Brain microvascular endothelial cell (primary cell): ENCODE results near the gene STRA6.

ENCODE experiments used
- DNase-seq: peaks from one replicate; pipeline ENCODE4 v3.0.0-alpha.2; 2020
- H3K27ac ChIP-seq: fragments of 250-450 bp; sonication (Bioruptor Pico); 2 replicates; pipeline ENCODE4 v1.5.1; 2020; ENCODE audit warnings: mild to moderate bottlenecking, moderate library complexity
- H3K27me3 ChIP-seq: fragments of 250-450 bp; sonication (Bioruptor Pico); replicated peaks from 2 replicates; pipeline ENCODE4 v1.5.1; 2020; ENCODE audit warnings: mild to moderate bottlenecking
- H3K36me3 ChIP-seq: fragments of 250-450 bp; sonication (Bioruptor Pico); replicated peaks from 2 replicates; pipeline ENCODE4 v1.5.1; 2020; ENCODE audit warnings: mild to moderate bottlenecking
- H3K4me3 ChIP-seq: 2 replicates; pipeline ENCODE4 v1.5.1; 2011; ENCODE audit warnings: low read depth, mild to moderate bottlenecking, control low read depth, low read length, moderate library complexity
- CTCF ChIP-seq: IDR thresholded peaks from 2 replicates; pipeline ENCODE4 v1.5.1; 2011; ENCODE audit warnings: low read depth, mild to moderate bottlenecking, moderate library complexity, low read length, control low read depth, inconsistent platforms; ENCODE audit errors: missing control alignments
- in situ Hi-C: cut with HindIII; loops from 2 replicates; pipeline ENCODE4 v1.10.0; 2017; ENCODE audit warnings: low sequenced_read_pairs, low pct_ligation_motif_present

The STRA6 gene

GRCh38 chr15:74216949-74217348 lies 14.4 kb upstream of the STRA6 start:
- Histone ChIP-seq H3K27ac (no peak overlapping the region), H3K4me3 (no peak overlapping the region), H3K27me3 (no peaks in the 10 kb centered on the region), H3K36me3 (no peaks in the 10 kb centered on the region)
- DNase-seq = no peak
- in situ Hi-C loops = no loop called here
- no peak for TF ChIP-seq CTCF

- Histone ChIP-seq H3K36me3 (no peaks in the 10 kb centered on the region), H3K4me3 (no peak overlapping the region), H3K27me3 (no peaks in the 10 kb centered on the region), H3K27ac (no peak overlapping the region)
- no peak for DNase-seq
- no peak for TF ChIP-seq CTCF
- in situ Hi-C loops = no loop called here
These were observed 13.4 kb upstream of the STRA6 start for GRCh38 chr15:74215958-74216357.

GRCh38 chr15:74214324-74215021 lies 11.9 kb upstream of the STRA6 start:
- no peak overlapping the region for H3K27ac ChIP-seq
- H3K36me3 ChIP-seq = no peaks in the 10 kb centered on the region
- no peak for DNase-seq
- H3K27me3 ChIP-seq = no peaks in the 10 kb centered on the region
- in situ Hi-C loops = no loop called here
- H3K4me3 ChIP-seq = no peak overlapping the region
- TF ChIP-seq CTCF = no peak

- DNase-seq = no peak
- Histone ChIP-seq H3K36me3 (no peaks in the 10 kb centered on the region), H3K4me3 (no peak overlapping the region), H3K27me3 (no peaks in the 10 kb centered on the region), H3K27ac (no peak overlapping the region)
- TF ChIP-seq CTCF = no peak
- in situ Hi-C loops = no loop called here
These were observed 11.3 kb upstream of the STRA6 start for GRCh38 chr15:74213858-74214284.

GRCh38 chr15:74212494-74212893 lies 9.9 kb upstream of the STRA6 start:
- in situ Hi-C loops = no loop called here
- H3K4me3 ChIP-seq = no peak overlapping the region
- H3K27ac ChIP-seq = no peak overlapping the region
- DNase-seq = no peak
- TF ChIP-seq CTCF = no peak
- no peaks in the 10 kb centered on the region for H3K36me3 ChIP-seq
- no peaks in the 10 kb centered on the region for H3K27me3 ChIP-seq

- Histone ChIP-seq H3K36me3 (no peaks in the 10 kb centered on the region), H3K27ac (no peak overlapping the region), H3K27me3 (no peaks in the 10 kb centered on the region), H3K4me3 (no peak overlapping the region)
- no peak for TF ChIP-seq CTCF
- in situ Hi-C loops = no loop called here
- DNase-seq = no peak
These were observed 9.1 kb upstream of the STRA6 start for GRCh38 chr15:74211656-74212055.
